HG03571 (cell line): ENCODE results near the gene HCK.
"Not testable (repeated sequence)": the region's sequence is repeated elsewhere in the genome, so short reads cannot be mapped to it uniquely, and the experiment has no call there.

Experiments used
- ATAC-seq: cut with Tn5 transposase; IDR thresholded peaks from one replicate; pipeline ENCODE4 v1.9.1; 2021; ENCODE audit not compliant: unreplicated experiment

HCK gene

GRCh38 chr20:32089637-32090362 lies 37.8 kb downstream of the HCK start:
- ATAC-seq: no peak

GRCh38 chr20:32091888-32092346 lies 39.9 kb downstream of the HCK start:
- no peak for ATAC-seq

- no peak for ATAC-seq
These were observed 46.7 kb downstream of the HCK start for GRCh38 chr20:32098786-32099185.

- ATAC-seq: no peak
These were observed 56.9 kb downstream of the HCK start for GRCh38 chr20:32108814-32109391.

- ATAC-seq: peak; percentile 82
These were observed 57.5 kb downstream of the HCK start, which contains the start of gene TM9SF4 for GRCh38 chr20:32109392-32110172. TM9SF4 (plus strand) TSS chr20:32109714; CDS start chr20:32109741, 27 bp downstream.

GRCh38 chr20:32110173-32110704 lies 58.2 kb downstream of the HCK start:
- no peak for ATAC-seq

GRCh38 chr20:32110727-32111126 lies 58.7 kb downstream of the HCK start:
- ATAC-seq: no peak

- no peak for ATAC-seq
These were observed 59.2 kb downstream of the HCK start for GRCh38 chr20:32111156-32111686.

- ATAC-seq: no peak
These were observed 59.7 kb downstream of the HCK start for GRCh38 chr20:32111753-32112152.

- ATAC-seq: no peak
These were observed 60.8 kb downstream of the HCK start for GRCh38 chr20:32112841-32113240.

- ATAC-seq: no peak
These were observed 61.7 kb downstream of the HCK start for GRCh38 chr20:32113591-32114260.

- ATAC-seq: no peak
These were observed 62.4 kb downstream of the HCK start for GRCh38 chr20:32114305-32114960.

GRCh38 chr20:32115211-32115767 lies 63.2 kb downstream of the HCK start:
- no peak for ATAC-seq

- ATAC-seq: no peak
These were observed 64.1 kb downstream of the HCK start for GRCh38 chr20:32116079-32116521.

GRCh38 chr20:32116796-32117195 lies 64.8 kb downstream of the HCK start:
- ATAC-seq: not testable (repeated sequence)

GRCh38 chr20:32118427-32118826 lies 66.4 kb downstream of the HCK start:
- not testable (repeated sequence) for ATAC-seq

- no peak for ATAC-seq
These were observed 67.7 kb downstream of the HCK start for GRCh38 chr20:32119734-32120133.

- not testable (repeated sequence) for ATAC-seq
These were observed 69.9 kb downstream of the HCK start for GRCh38 chr20:32121908-32122307.

- ATAC-seq: no peak
These were observed 71.0 kb downstream of the HCK start for GRCh38 chr20:32123088-32123487.
